ENCODE measurements around the gene ENPEP. TPM values are rescaled to one million over a fixed set of nuclear protein-coding genes. Genes with fewer than 3 reads are reported as not detected.

Gene ENPEP
- total RNA-seq, 4 donors from 2014 or later = 0.80 to 6.2 (median 1.5) TPM

DNA sequence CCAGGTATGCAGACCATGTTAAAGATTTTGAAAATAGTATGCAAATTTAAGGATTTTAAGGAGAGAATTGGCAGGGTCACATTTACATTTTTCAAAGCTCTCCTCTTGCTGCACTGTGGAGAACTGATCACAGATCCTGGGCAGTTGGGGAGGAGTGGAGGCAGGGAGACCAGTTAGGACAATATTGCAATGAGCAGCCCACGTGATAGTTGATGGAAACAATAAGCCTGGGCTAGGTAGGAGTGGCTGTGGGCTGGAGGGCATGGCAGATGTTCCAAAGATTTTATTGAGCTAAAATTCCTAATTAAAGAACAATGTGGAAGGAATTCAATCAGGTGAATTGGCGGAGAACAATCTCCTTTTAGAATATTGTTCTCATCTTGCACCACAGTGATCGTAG lies 50.6 kb downstream of the ENPEP start:
- intact Hi-C loops (cut with DNase I; ENCODE audit: low total_unique reads) (no loop called here), in situ Hi-C loops (cut with MboI; ENCODE audit: low pct_ligation_motif_present in 1 of 4, low pct_unique_long_range_greater_than_20kb in 1 of 4, low sequenced_read_pairs in 3 of 4) (no loop called here)
- Histone ChIP-seq H3K27me3 (peaks cover 4% of the 10 kb centered on the region), H3K27ac (no peak overlapping the region), H3K4me3 (no peak overlapping the region), H3K36me3 (no peaks in the 10 kb centered on the region), H3K9me3 (no peaks in the 10 kb centered on the region), H3K4me1 (no peaks in the 10 kb centered on the region)
- no peak for DNase-seq
- WGBS, 2 donors (ENCODE audit: low coverage in 1 of 2) = 83 to 87% methylated on average over 3 of the region's 3 CpGs
- TF ChIP-seq CTCF (IDR thresholded peaks at IDR 0.05) (no peak), POLR2A (IDR thresholded peaks at IDR 0.05) (no peak), EP300 (IDR thresholded peaks at IDR 0.05; ENCODE audit: low read depth) (no peak), POLR2AphosphoS5 (IDR thresholded peaks at IDR 0.05) (no peak)

GRCh38 chr4:110527156-110527555 lies 51.2 kb downstream of the ENPEP start:
- H3K27ac ChIP-seq = no peak overlapping the region
- no peaks in the 10 kb centered on the region for H3K36me3 ChIP-seq
- no peaks in the 10 kb centered on the region for H3K9me3 ChIP-seq
- 61 to 71% methylated on average over 4 of the region's 4 CpGs for WGBS, 2 donors (ENCODE audit: low coverage in 1 of 2)
- peaks cover 4% of the 10 kb centered on the region for H3K27me3 ChIP-seq
- H3K4me1 ChIP-seq = no peaks in the 10 kb centered on the region
- TF ChIP-seq CTCF (IDR thresholded peaks at IDR 0.05) = no peak
- TF ChIP-seq POLR2AphosphoS5 (IDR thresholded peaks at IDR 0.05) = no peak
- no peak for TF ChIP-seq POLR2A (IDR thresholded peaks at IDR 0.05)
- no peak for TF ChIP-seq EP300 (IDR thresholded peaks at IDR 0.05; ENCODE audit: low read depth)
- DNase-seq = no peak
- no peak overlapping the region for H3K4me3 ChIP-seq
- intact Hi-C loops (cut with DNase I; ENCODE audit: low total_unique reads) (no loop called here), in situ Hi-C loops (cut with MboI; ENCODE audit: low pct_ligation_motif_present in 1 of 4, low pct_unique_long_range_greater_than_20kb in 1 of 4, low sequenced_read_pairs in 3 of 4) (no loop called here)

DNA sequence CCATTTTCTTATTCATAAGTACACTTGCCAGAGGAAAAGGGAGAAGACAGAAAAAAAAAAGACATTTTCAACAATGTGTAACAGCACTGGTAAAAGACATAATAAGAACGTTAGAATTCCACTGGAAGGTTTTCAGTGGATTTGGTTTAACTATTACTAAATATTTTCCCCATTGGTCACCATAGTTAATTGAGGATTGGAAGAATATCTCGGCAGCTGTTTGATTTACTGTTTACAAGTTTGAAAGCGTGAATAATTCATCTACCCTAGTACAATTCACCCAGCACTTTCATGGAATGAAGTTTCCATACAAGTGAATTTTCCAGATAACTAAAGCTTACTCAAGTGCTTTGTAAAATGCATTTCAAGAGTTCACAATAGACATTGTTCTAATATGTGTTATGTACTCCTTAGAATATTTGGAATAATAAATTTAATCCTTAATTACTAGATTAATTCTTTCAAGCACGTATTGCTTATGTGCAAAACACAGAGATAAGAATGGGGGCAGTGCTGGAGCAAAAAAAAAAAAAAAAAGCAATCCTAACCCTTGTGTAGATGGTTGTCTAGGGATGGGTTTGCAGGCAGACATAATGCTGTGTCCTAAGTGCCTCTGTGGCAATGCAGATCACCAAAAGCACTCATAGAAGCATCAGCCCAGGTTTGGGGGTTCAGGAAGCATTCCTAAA lies 57.1 kb downstream of the ENPEP start:
- intact Hi-C loops (cut with DNase I; ENCODE audit: low total_unique reads) = no loop called here
- Histone ChIP-seq H3K4me3 (no peak overlapping the region), H3K9me3 (no peaks in the 10 kb centered on the region), H3K27ac (no peak overlapping the region), H3K4me1 (no peaks in the 10 kb centered on the region), H3K27me3 (no peaks in the 10 kb centered on the region), H3K36me3 (no peaks in the 10 kb centered on the region)
- TF ChIP-seq CTCF (IDR thresholded peaks at IDR 0.05) = no peak
- TF ChIP-seq EP300 (IDR thresholded peaks at IDR 0.05; ENCODE audit: low read depth) = no peak
- no peak for TF ChIP-seq POLR2A (IDR thresholded peaks at IDR 0.05)
- no peak for TF ChIP-seq POLR2AphosphoS5 (IDR thresholded peaks at IDR 0.05)
- 69 to 72% methylated on average over 3 to 4 of the region's 4 CpGs for WGBS, 2 donors (ENCODE audit: low coverage in 1 of 2)
- in situ Hi-C loops (cut with MboI; ENCODE audit: low pct_ligation_motif_present in 1 of 4, low pct_unique_long_range_greater_than_20kb in 1 of 4, low sequenced_read_pairs in 3 of 4) = no loop called here
- no peak for DNase-seq

DNA sequence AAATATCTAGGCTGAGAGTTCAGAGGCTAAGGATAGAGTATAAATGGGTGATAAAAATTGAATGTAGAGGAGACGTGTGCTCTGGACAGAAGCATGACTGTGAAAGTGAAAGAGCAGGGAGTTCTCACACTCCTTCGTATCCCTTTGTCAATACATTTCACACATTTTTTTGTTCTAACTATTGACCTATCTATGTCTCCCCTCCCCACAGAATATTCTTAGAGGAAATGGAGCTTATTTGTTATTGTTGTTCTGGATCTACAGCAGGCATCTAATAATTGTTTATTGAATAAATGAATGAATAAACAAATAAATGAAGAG lies 57.6 kb downstream of the ENPEP start:
- Histone ChIP-seq H3K4me3 (no peak overlapping the region), H3K9me3 (no peaks in the 10 kb centered on the region), H3K4me1 (no peaks in the 10 kb centered on the region), H3K36me3 (no peaks in the 10 kb centered on the region), H3K27me3 (no peaks in the 10 kb centered on the region), H3K27ac (no peak overlapping the region)
- no peak for DNase-seq
- intact Hi-C loops (cut with DNase I; ENCODE audit: low total_unique reads) (no loop called here), in situ Hi-C loops (cut with MboI; ENCODE audit: low pct_ligation_motif_present in 1 of 4, low pct_unique_long_range_greater_than_20kb in 1 of 4, low sequenced_read_pairs in 3 of 4) (no loop called here)
- TF ChIP-seq EP300 (IDR thresholded peaks at IDR 0.05; ENCODE audit: low read depth) (no peak), POLR2A (IDR thresholded peaks at IDR 0.05) (no peak), CTCF (IDR thresholded peaks at IDR 0.05) (no peak), POLR2AphosphoS5 (IDR thresholded peaks at IDR 0.05) (no peak)
- 46 to 70% methylated on average over 2 of the region's 2 CpGs for WGBS, 2 donors (ENCODE audit: low coverage in 1 of 2)

Data from transverse colon (tissue), 4 donors.